NCI-H2227 treated with DMSO at 0.1 percent for 48 hours (cell line): ENCODE results near the gene CTSF.
"Not testable (repeated sequence)": the region's sequence is repeated elsewhere in the genome, so short reads cannot be mapped to it uniquely, and the experiment has no call there.

Source experiments
- DNase-seq: peaks from one replicate; lab custom pipeline; 2025; lab: John Stamatoyannopoulos, UW

Gene CTSF

DNA sequence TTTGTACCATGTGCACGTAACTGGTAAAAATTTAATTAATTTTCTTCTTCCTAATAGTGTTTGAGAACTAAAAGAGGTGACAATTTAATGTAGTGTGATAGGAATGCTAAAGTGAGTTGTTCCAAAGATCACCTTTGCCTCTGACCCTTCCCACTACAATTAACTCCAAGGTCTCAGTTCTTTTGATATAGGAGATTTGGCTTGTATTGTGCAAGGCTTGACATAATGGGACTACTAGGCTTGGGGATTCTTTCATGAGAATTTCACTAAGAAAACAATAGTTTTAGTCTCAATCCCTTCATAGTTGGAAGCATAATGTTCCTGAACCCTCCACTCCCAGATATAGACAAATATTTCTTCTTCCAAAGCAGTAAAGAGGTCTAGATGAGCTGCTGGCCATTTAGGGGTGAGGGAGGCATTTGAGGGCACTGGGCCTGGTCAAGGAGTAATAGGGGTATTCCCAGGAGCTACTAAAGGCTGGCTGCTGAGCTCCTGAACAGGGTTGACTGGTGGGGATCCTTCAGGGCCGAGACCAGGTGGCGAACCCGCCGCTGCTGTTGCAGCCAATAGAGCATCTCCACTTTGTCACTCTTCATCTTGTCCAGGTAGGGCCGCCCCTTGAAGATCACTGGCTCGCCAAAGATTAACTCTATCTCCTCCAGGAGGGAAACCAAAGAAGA is 21.7 kb upstream of the CTSF start:
- no peak for DNase-seq

- DNase-seq = not testable (repeated sequence)
Measured at GRCh38 chr11:66589315-66589714, 20.9 kb upstream of the CTSF start.

- DNase-seq = no peak
Measured at GRCh38 chr11:66586136-66586535, 17.7 kb upstream of the CTSF start.

- DNase-seq = not testable (repeated sequence)
Measured at GRCh38 chr11:66585447-66585846, 17.0 kb upstream of the CTSF start.

GRCh38 chr11:66582565-66583147 is 14.2 kb upstream of the CTSF start:
- not testable (repeated sequence) for DNase-seq

DNA sequence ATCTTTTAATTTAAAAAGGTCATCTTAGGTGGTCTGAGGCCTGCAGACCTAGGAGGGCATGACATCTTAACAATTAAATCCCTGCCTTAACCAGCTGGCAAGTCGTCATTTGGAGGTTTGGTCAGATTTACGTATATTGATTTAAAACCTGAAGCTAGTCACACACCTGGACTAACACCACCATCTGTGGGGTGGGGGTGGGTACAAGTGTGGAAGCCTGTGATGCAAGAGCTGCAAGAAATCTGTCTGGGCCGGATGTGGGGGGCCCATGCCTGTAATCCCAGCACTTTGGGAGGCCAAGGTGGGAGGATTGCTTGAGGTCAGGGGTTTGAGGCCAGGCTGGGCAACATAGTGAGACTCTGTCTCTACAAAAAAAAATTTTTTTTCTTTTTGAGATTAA is 12.9 kb upstream of the CTSF start:
- no peak for DNase-seq

GRCh38 chr11:66580803-66581202 is 12.4 kb upstream of the CTSF start:
- no peak for DNase-seq

DNA sequence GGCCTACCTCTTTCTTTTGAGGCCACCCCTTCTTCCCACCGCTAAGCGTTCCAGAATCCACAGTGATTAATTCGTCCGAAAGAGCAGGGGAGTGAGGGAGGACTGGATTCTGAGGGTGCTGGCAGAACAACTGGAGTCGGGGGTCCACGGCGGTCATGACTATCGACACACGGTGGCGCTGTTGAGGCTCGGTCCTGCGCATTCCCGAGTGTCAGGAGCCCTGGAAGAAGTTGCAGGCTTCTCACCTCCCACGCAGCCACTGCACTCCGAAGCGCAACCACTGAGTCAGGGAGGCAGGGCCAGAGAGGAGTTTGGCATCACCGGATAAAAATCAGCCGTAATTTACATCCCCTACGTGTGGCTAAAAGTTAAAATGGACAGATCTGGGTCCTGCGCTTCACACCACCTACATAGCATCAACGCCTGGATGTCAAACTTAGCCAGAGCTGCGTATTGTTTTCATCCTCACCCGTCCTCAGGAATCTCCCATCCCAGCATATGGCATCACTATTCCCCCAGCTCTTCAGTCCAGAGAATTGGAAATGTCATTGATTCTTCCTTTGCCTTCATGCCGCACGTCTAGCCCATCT is 10.7 kb upstream of the CTSF start:
- peak; percentile 36 for DNase-seq

GRCh38 chr11:66570850-66571180 is 2.4 kb upstream of the CTSF start:
- DNase-seq = no peak

- DNase-seq = no peak
Measured at GRCh38 chr11:66570079-66570849, 1.9 kb upstream of the CTSF start.

GRCh38 chr11:66569076-66569475 is 670 bp upstream of the CTSF start:
- no peak for DNase-seq

DNA sequence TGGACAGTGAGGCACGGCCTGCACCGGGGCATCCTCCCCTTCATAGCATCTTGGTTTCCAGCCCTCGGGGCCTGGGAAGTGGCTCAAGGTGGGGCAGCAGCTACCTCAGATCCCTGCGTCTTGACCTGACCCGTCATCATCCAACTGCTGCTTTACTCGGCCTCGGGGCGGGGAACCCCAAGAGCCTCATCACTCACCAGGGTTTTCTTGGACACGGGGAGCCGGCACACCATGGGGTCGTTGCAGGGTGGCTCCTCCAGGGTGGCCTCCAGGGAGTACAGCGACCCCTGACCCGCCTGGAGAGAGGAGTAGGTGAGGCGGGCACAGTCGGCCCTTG is 651 bp downstream of the CTSF start:
- no peak for DNase-seq

GRCh38 chr11:66566221-66566620 is 2.2 kb downstream of the CTSF start:
- DNase-seq = no peak

DNA sequence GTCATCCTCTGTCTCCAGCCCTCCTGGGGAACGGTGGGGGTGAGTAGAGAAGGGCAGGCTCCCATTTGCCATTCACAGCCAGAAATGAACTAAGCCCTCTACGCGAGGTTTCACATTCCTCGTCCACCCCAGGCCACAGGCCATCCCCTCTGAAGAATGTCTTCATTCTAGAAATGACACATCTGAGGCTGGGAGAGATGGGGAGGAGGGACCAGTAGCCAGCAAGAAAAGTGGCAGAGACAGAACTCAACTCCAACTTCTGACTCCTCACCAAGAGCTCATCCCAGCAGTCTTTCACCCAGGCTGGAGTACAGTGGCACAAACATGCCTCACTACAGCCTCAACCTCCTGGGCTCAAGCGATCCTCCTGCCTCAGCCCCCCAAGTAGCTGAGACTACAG is 3.4 kb downstream of the CTSF start:
- DNase-seq = no peak

GRCh38 chr11:66564538-66564937 is 3.9 kb downstream of the CTSF start:
- no peak for DNase-seq

- no peak for DNase-seq
Measured at GRCh38 chr11:66563832-66564231, 4.6 kb downstream of the CTSF start.

GRCh38 chr11:66562907-66563583 is 5.4 kb downstream of the CTSF start:
- DNase-seq = no peak

DNA sequence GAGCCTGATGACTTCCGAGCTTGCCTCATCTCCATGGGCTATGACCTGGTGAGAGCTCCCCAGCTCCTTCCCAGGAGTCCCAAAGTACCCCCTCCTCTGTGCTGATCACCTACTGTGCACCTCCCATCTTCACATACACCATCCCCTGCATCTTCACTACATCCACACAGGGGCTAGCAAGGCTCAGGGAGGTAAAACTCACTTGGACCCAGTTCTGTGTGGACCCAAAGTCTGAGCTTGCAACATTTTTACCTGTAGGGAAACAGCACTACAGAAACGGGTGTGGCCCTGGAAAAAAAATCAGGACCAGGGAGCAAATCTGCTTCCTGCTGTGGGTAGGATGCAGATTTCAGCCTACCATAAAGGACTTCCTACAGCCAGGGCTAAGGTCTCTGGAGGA is 6.1 kb downstream of the CTSF start:
- no peak for DNase-seq

DNA sequence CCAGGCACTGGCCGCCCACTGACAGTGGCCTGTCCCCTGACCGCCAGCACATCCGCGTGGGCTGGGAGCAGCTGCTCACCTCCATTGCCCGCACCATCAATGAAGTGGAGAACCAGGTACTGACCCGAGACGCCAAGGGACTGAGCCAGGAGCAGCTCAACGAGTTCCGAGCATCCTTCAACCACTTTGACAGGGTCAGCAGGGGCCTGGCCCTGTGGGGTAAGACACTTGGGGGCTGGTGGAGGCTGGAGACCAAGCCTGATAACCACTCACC is 6.5 kb downstream of the CTSF start:
- DNase-seq = no peak

DNA sequence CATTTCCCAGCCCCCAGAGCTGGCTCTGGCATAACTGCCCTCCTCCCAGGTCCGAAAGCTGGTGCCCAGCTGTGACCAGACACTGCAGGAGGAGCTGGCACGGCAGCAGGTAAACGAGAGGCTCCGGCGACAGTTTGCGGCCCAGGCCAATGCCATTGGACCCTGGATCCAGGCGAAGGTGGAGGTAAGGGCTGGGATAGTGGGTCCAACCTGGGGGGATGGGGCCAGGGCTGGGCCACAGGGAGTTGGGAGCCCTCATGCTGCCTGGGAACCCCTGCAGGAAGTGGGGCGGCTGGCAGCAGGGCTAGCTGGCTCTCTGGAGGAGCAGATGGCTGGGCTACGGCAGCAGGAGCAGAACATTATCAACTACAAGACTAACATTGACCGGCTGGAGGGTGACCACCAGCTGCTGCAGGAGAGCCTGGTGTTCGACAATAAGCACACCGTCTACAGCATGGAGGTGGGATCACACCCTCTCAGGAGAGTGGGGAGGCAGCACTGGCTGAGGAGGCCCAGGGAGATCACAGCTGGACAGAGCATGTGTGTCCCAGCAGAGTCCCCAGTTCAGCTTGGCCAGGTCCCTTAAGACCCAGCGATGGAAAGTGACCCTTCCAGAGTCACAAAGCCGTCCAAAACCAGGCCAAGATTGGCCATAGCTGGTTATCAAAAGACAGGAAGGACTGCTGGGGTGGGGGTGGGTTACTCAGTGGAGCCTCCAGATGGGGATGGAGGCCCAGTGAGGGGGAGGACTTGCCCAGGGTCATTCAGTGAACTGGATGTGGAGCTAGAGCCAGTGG is 7.0 kb downstream of the CTSF start:
- no peak for DNase-seq

GRCh38 chr11:66559866-66560676 is 8.3 kb downstream of the CTSF start:
- DNase-seq = no peak
